Activated CD8-positive, alpha-beta T cell treated with anti-CD3 and anti-CD28 coated beads, Interleukin-2, amount 10 ng/mL, durations not matched to agents 7 days and 5 days (primary cell): ENCODE data around the gene PHLDA2. TPM values are rescaled to one million over a fixed set of nuclear protein-coding genes. Genes with fewer than 3 reads are reported as not detected.
A peak's percentile ranks its signal among the peaks of the same experiment; 100 is the strongest.

ENCODE experiments used
- ATAC-seq: fragments of 150-1000 bp; cut with Tn5 transposase; one replicate; pipeline ENCODE4 v1.10.0; 2021; ENCODE audit warnings: moderate library complexity
- CTCF ChIA-PET: fragments of 350-600 bp; sonication (Branson Sonifier 250); formaldehyde crosslinking; loops from one replicate; lab custom pipeline; 2021; ENCODE audit warnings: antibody characterized with exemption; lab: Charles Lee
- POLR2A ChIA-PET: fragments of 350-600 bp; sonication (Branson Sonifier 250); formaldehyde crosslinking; loops from one replicate; lab custom pipeline; 2021; ENCODE audit warnings: antibody characterized with exemption; lab: Charles Lee
- DNase-seq: peaks from one replicate; pipeline ENCODE4 v3.0.0-alpha.2; 2020
- H3K27ac Mint-ChIP-seq: one replicate; pipeline ENCODE4 v1.8.0; 2021; ENCODE audit warnings: mild to moderate bottlenecking, mixed read lengths
- H3K27me3 Mint-ChIP-seq: one replicate; pipeline ENCODE4 v1.8.0; 2021; ENCODE audit warnings: low read depth, mixed read lengths
- H3K36me3 Mint-ChIP-seq: one replicate; pipeline ENCODE4 v1.8.0; 2021; ENCODE audit warnings: low read depth, mixed read lengths
- H3K4me1 Mint-ChIP-seq: one replicate; pipeline ENCODE4 v1.8.0; 2021; ENCODE audit warnings: low read depth, mixed read lengths
- H3K4me3 Mint-ChIP-seq: one replicate; pipeline ENCODE4 v1.8.0; 2021; ENCODE audit warnings: mild to moderate bottlenecking, mixed read lengths
- H3K9me3 Mint-ChIP-seq: one replicate; pipeline ENCODE4 v1.8.0; 2022; ENCODE audit warnings: mixed read lengths; ENCODE audit not compliant: insufficient read depth
- total RNA-seq, 2 experiments: library from RNA; stranded (reverse); gene quantifications; one replicate each; pipeline ENCODE4 v1.2.3, GENCODE V29; 2021

PHLDA2 gene
- total RNA-seq, result 1 to 10 TPM; 1.3 to 2.6 TPM

DNA sequence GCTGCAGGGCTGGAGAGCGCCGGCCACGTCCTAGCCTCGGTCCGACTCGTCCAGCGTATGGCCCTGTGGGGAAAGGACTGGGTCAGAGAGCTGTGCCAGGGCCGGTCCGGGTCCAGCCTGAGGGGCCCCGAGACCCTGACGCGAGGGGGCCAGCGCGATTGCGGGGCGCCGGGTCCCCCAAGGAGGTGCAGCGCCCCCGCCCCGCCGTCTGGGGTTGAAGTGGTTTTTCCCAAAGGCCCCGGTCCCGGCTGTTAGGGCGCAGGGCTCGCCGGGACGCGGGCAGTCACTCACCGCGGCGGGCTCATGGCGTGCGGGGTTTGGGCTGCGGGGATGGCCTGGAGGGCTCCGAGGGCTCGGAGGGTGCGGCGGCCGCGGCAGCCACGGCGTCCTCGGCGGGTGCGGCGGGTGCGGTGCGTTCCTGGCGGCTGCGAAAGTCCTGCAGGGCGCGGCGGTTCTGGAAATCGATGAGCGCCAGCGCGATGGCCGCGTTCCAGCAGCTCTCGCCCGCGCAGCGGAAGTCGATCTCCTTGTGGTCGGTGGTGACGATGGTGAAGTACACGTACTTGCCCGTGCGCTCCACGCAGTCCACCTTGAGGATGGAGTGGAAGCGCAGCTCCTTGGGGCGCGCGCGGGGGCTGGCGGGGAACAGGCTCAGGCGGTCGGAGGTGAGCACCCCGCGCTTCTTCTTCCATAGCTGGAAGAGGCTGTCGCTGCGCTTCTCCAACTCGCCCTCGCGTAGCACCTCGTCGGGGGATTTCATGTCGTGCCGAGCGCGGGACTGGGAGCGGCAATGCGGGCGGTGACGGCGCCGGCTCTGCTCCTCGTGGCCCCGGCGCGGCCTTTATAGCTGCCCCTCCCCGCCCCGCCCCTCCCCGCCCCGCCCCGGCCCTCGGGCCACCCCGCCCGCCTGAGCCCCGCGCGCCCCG is at the start of gene PHLDA2:
PHLDA2 (minus strand) TSS at position 816 of the 926 bp plus-strand sequence; CDS start at position 760, 56 bp downstream.
- peak; percentile 45 for ATAC-seq
- Mint-ChIP-seq H3K36me3 (no peaks in the 10 kb centered on the region), H3K27ac (peak within 1 kb of the TSS; percentile 70), H3K4me1 (peaks cover 40% of the 10 kb centered on the region), H3K4me3 (peak within 1 kb of the TSS; percentile 73), H3K9me3 (no peaks in the 10 kb centered on the region), H3K27me3 (peaks cover 26% of the 10 kb centered on the region)
- ChIA-PET CTCF (interaction anchor here (0.7 to 4.0 kb wide), 18 partner anchors 9 to 509 kb away, joined by 3 to 55 read pairs (median 6); no protein-coding TSS in a partner anchor), POLR2A (interaction anchor here (1.5 to 2.4 kb wide), 2 partner anchors 13 to 36 kb away, joined by 6 to 7 read pairs; no protein-coding TSS in a partner anchor)
- peak; percentile 75 for DNase-seq

DNA sequence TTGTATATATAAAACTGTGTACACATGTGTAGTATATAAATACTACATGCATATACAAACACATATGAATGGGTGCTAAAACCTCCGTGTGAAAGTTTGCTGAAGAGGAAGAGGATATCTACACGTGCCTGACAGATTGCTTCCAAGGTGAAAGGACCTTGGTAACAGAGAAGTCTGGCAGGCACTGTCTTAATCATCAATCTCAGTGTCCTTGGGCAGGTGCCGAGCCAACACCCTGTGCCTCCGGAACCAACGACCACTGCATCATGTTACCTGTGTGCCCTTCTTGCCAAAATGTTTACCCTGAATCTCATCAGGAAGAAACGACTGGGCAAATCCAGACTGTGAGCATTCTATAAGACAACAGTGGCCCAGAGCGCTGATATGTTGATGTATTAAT is 47.9 kb upstream of the PHLDA2 start:
- peak overlapping the region; percentile 12 for H3K27ac Mint-ChIP-seq

DNA sequence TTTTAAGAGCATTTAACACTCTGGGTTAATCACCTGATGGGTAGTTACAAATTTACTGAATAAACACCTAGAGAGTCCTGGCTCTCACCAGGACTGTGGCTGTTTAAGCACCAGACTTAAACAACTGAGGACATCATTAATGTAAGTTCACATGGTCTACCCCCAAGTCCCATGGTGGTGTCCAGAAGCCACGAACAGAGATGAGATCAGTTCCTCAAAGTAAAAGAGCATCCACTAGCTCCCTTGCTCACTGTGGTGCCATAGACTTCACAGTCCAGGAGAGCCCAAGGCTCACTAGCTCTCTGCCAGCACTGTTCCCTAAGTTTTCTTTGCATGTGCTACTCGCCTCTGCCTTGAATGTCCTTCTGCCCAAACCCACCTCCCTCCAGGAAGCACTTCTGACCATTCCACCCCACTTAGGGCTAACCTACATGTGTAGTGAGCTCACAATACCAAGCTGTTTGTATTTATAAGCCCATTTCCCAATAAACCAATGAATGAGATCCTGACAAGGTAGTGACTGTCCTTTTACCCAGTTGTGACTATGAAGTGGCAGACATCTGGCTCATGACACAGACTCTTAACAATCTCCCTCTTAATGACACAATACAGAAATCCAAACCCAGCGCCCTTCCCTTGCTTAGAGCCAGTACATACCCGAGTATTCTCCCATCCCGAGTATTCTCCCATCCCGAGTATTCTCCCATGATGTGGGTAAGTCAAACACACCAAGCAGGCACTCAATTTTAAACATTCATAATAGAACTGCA is 47.3 kb upstream of the PHLDA2 start:
- POLR2A ChIA-PET, result interaction anchor here (0.6 to 2.5 kb wide), 9 partner anchors 10 to 480 kb away, joined by 3 to 17 read pairs (median 4); no protein-coding TSS in a partner anchor
- Mint-ChIP-seq H3K9me3 (no peaks in the 10 kb centered on the region), H3K4me1 (peaks cover 40% of the 10 kb centered on the region), H3K27me3 (no peaks in the 10 kb centered on the region), H3K27ac (peak overlapping the region; percentile 65), H3K36me3 (peaks cover 67% of the 10 kb centered on the region), H3K4me3 (no peak overlapping the region)
- ATAC-seq (no peak), DNase-seq (no peak)
- CTCF ChIA-PET, result interaction anchor here (0.8 to 4.5 kb wide), 21 partner anchors 9 to 443 kb away, joined by 3 to 77 read pairs (median 8); no protein-coding TSS in a partner anchor

More for the DNA sequence above, 47.9 kb upstream of the PHLDA2 start:
- H3K36me3 Mint-ChIP-seq, result peaks cover 68% of the 10 kb centered on the region
- no peaks in the 10 kb centered on the region for H3K27me3 Mint-ChIP-seq
- no peaks in the 10 kb centered on the region for H3K9me3 Mint-ChIP-seq
- DNase-seq (no peak), ATAC-seq (no peak)
- ChIA-PET POLR2A (interaction anchor here (2.5 kb wide), 1 partner anchor 38 kb away, joined by 14 read pairs; no protein-coding TSS in a partner anchor), CTCF (interaction anchor here (2.3 to 4.5 kb wide), 6 partner anchors 9 to 114 kb away, joined by 12 to 77 read pairs (median 14); no protein-coding TSS in a partner anchor)
- no peak overlapping the region for H3K4me3 Mint-ChIP-seq
- H3K4me1 Mint-ChIP-seq, result peaks cover 47% of the 10 kb centered on the region

DNA sequence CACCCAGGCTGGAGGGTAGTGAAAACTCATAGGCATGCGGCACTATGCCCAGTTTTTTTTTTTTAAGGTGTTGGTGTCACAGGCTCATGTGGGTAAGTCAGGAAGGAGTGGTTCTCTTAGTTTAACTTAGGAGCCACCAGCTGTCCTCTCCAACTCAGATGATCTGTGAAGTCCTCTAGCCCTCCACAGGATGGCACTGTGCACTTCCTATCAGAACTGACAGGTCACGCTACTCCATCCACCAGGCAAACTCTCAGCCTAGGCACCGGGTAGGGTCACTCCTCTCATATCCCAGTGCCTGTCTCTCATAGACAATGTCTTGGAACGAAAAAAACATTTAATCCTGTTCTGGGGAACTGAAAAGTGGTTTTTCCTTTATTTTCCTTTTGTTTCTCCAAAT is 46.4 kb upstream of the PHLDA2 start:
- no peak overlapping the region for H3K4me3 Mint-ChIP-seq
- ChIA-PET POLR2A (interaction anchor here (0.6 to 2.5 kb wide), 10 partner anchors 14 to 479 kb away, joined by 3 to 17 read pairs (median 4); no protein-coding TSS in a partner anchor), CTCF (interaction anchor here (0.6 to 4.5 kb wide), 25 partner anchors 8 to 443 kb away, joined by 3 to 77 read pairs (median 6); partner anchors contain the start of gene NAP1L4)
- no peaks in the 10 kb centered on the region for H3K9me3 Mint-ChIP-seq
- peaks cover 36% of the 10 kb centered on the region for H3K4me1 Mint-ChIP-seq
- peaks cover 76% of the 10 kb centered on the region for H3K36me3 Mint-ChIP-seq
- H3K27me3 Mint-ChIP-seq, result no peaks in the 10 kb centered on the region
- peak overlapping the region; percentile 43 for H3K27ac Mint-ChIP-seq
- peak; percentile 70 for DNase-seq
- peak; percentile 90 for ATAC-seq

DNA sequence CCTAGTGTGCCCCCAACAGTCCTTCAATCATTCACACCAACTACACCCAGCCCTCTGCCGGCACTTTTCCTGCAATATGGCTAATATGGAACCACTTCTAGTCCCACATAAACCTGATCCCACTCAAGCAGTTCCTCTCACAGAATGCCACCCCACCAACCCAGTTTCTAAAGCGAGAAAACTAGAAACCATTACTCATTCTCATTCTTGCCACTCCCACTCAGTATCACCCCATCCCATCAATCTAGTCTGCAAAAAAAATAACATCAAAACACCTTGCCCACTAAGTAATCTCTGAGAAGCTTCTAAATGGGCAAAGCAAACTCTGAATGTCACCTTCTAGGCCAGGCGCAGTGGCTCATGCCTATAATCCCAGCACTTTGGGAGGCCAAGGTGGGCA is 45.1 kb upstream of the PHLDA2 start:
- ChIA-PET CTCF (interaction anchor here (0.9 to 4.5 kb wide), 9 partner anchors 9 to 118 kb away, joined by 4 to 77 read pairs (median 14); no protein-coding TSS in a partner anchor), POLR2A (interaction anchor here (0.6 to 2.5 kb wide), 3 partner anchors 15 to 47 kb away, joined by 3 to 17 read pairs (median 4); partner anchors contain the start of gene NAP1L4)
- H3K4me1 Mint-ChIP-seq, result peaks cover 38% of the 10 kb centered on the region
- H3K4me3 Mint-ChIP-seq, result no peak overlapping the region
- peak overlapping the region; percentile 3 for H3K27ac Mint-ChIP-seq
- peaks cover 86% of the 10 kb centered on the region for H3K36me3 Mint-ChIP-seq
- DNase-seq (no peak), ATAC-seq (no peak)
- H3K9me3 Mint-ChIP-seq, result no peaks in the 10 kb centered on the region
- no peaks in the 10 kb centered on the region for H3K27me3 Mint-ChIP-seq

DNA sequence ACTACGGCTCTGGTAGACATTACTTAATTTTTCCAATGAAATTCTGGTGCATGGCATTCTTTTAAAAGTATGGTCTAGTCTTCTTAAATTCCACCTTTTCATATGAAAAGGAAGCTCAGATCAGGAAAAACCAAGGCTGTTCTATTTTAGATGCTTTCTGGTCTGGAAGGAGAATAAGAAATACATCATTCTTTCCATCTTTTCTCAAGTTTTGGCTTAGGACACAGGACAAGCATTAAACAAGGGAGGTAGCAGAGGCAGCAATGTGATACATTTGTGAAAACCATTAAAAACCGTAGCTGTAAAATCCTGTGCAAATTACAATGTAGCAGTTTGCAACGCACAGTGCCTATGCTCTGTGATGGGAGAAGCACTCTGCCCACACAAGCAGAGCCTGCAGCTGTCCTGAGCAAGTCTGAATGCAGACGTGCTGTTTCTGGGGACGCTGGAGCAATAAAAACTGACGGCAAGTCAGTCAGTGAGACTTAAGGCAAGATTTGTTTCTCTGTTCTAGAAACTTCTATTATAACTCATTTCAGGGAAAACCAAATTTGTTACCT is 39.2 kb upstream of the PHLDA2 start:
- H3K27ac Mint-ChIP-seq, result no peak overlapping the region
- no peaks in the 10 kb centered on the region for H3K27me3 Mint-ChIP-seq
- H3K9me3 Mint-ChIP-seq, result no peaks in the 10 kb centered on the region
- DNase-seq (no peak), ATAC-seq (no peak)
- H3K4me1 Mint-ChIP-seq, result peaks cover 16% of the 10 kb centered on the region
- ChIA-PET CTCF (interaction anchor here (0.9 to 2.0 kb wide), 3 partner anchors 8 to 53 kb away, joined by 3 to 12 read pairs (median 5); no protein-coding TSS in a partner anchor), POLR2A (interaction anchor here (0.6 to 1.5 kb wide), 5 partner anchors 11 to 47 kb away, joined by 3 to 7 read pairs (median 3); no protein-coding TSS in a partner anchor)
- no peak overlapping the region for H3K4me3 Mint-ChIP-seq
- H3K36me3 Mint-ChIP-seq, result peaks cover 88% of the 10 kb centered on the region

- Mint-ChIP-seq H3K4me1 (peaks cover 29% of the 10 kb centered on the region), H3K9me3 (no peaks in the 10 kb centered on the region), H3K27ac (no peak overlapping the region), H3K36me3 (peaks cover 86% of the 10 kb centered on the region), H3K4me3 (no peak overlapping the region), H3K27me3 (no peaks in the 10 kb centered on the region)
- POLR2A ChIA-PET, result interaction anchor here (0.8 to 2.1 kb wide), 2 partner anchors 25 to 56 kb away, joined by 3 to 5 read pairs; no protein-coding TSS in a partner anchor
- no peak for DNase-seq
- CTCF ChIA-PET, result interaction anchor here (1.0 kb wide), 1 partner anchor 57 kb away, joined by 3 read pairs; no protein-coding TSS in a partner anchor
- ATAC-seq, result no peak
These were observed 35.6 kb upstream of the PHLDA2 start for GRCh38 chr11:2964782-2965181.

DNA sequence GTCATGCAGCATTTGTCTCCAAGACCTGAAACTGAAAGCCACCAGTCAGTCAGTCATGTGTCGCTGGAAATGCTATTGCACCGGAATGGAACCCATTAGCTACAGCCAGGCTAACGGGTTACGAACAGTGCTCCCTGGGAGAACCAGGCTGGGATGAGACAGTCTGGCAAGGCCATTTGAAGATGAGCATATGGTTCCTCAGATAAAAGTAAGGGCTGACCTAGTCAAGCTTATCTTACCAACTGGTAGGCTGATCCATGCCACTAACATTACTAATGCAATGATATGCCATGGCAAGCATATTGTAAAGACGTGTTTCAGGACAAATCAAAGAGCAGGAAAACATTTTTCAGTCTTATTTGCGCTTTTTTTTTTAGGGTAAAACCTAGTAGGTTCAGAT is 34.5 kb upstream of the PHLDA2 start:
- Mint-ChIP-seq H3K27me3 (no peaks in the 10 kb centered on the region), H3K4me3 (no peak overlapping the region), H3K36me3 (peaks cover 88% of the 10 kb centered on the region), H3K4me1 (peaks cover 30% of the 10 kb centered on the region), H3K27ac (no peak overlapping the region), H3K9me3 (no peaks in the 10 kb centered on the region)
- no peak for ATAC-seq
- ChIA-PET POLR2A (interaction anchor here (1.4 kb wide), 1 partner anchor 10 kb away, joined by 3 read pairs; no protein-coding TSS in a partner anchor), CTCF (interaction anchor here (1.1 kb wide), 1 partner anchor 58 kb away, joined by 3 read pairs; no protein-coding TSS in a partner anchor)
- DNase-seq, result no peak

GRCh38 chr11:2963112-2963754 is 34.0 kb upstream of the PHLDA2 start:
- ChIA-PET POLR2A (interaction anchor here (1.4 kb wide), 1 partner anchor 9 kb away, joined by 3 read pairs; no protein-coding TSS in a partner anchor), CTCF (interaction anchor here (1.1 kb wide), 1 partner anchor 58 kb away, joined by 3 read pairs; no protein-coding TSS in a partner anchor)
- Mint-ChIP-seq H3K9me3 (no peaks in the 10 kb centered on the region), H3K4me1 (peaks cover 26% of the 10 kb centered on the region), H3K27me3 (no peaks in the 10 kb centered on the region), H3K36me3 (peaks cover 89% of the 10 kb centered on the region), H3K27ac (peak overlapping the region; percentile 60), H3K4me3 (no peak overlapping the region)
- DNase-seq, result no peak
- no peak for ATAC-seq

DNA sequence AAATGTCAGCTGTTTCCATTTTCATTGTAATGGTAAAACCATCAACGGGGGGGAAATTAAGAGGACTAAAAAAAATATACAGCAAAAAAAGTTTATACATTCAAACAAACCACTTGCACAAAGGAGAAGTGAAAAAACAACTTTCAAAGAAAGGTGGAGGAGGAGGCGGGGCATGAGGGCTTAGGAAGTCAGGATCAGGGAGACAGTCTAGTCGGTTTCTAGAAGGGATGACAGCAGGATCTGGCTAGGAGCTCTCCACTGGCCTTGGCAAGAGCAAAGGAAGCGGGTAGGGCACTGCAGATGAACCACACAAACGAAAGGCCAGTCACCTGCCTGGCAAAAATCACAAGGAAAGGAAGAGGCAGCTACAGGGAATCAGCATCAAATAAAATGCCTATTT is 31.9 kb upstream of the PHLDA2 start:
- ATAC-seq (no peak), DNase-seq (no peak)
- Mint-ChIP-seq H3K27ac (peak overlapping the region; percentile 54), H3K4me1 (peaks cover 28% of the 10 kb centered on the region), H3K4me3 (no peak overlapping the region), H3K27me3 (no peaks in the 10 kb centered on the region), H3K9me3 (no peaks in the 10 kb centered on the region), H3K36me3 (peaks cover 87% of the 10 kb centered on the region)
- CTCF ChIA-PET, result interaction anchor here (1.1 to 2.4 kb wide), 3 partner anchors 9 to 60 kb away, joined by 3 to 12 read pairs (median 7); no protein-coding TSS in a partner anchor
- POLR2A ChIA-PET, result interaction anchor here (1.1 to 1.3 kb wide), 2 partner anchors 10 to 14 kb away, joined by 3 read pairs; no protein-coding TSS in a partner anchor
